BE2C (cell line): ENCODE results near the gene ZNF574.

ENCODE experiments used
- DNase-seq: peaks from one replicate; pipeline ENCODE4 v3.0.0-alpha.2; 2020
- H3K27me3 ChIP-seq: fragments of 250-450 bp; sonication (Bioruptor Pico); 2 replicates; pipeline ENCODE4 v1.5.1; 2020; ENCODE audit warnings: mild to moderate bottlenecking
- H3K36me3 ChIP-seq: fragments of 250-450 bp; sonication (Bioruptor Pico); 2 replicates; pipeline ENCODE4 v1.5.1; 2020; ENCODE audit warnings: mild to moderate bottlenecking
- H3K4me1 ChIP-seq: fragments of 250-450 bp; sonication (Bioruptor Pico); 2 replicates; pipeline ENCODE4 v1.5.1; 2020
- H3K4me3 ChIP-seq: 2 replicates; pipeline ENCODE4 v1.5.1; 2011; ENCODE audit warnings: low read depth, low read length
- H3K9me3 ChIP-seq: fragments of 250-450 bp; sonication (Bioruptor Pico); 2 replicates; pipeline ENCODE4 v1.5.1; 2020
- CTCF ChIP-seq: IDR thresholded peaks from 2 replicates; pipeline ENCODE4 v1.5.1; 2012; ENCODE audit warnings: mild to moderate bottlenecking, low read depth, low read length

The ZNF574 gene

GRCh38 chr19:42064432-42064831 lies 11.5 kb upstream of the ZNF574 start:
- no peaks in the 10 kb centered on the region for H3K27me3 ChIP-seq
- no peaks in the 10 kb centered on the region for H3K36me3 ChIP-seq
- H3K4me3 ChIP-seq = no peak overlapping the region
- H3K4me1 ChIP-seq = no peaks in the 10 kb centered on the region
- DNase-seq = no peak
- no peaks in the 10 kb centered on the region for H3K9me3 ChIP-seq
- no peak for TF ChIP-seq CTCF

- no peak for DNase-seq
- H3K27me3 ChIP-seq = no peaks in the 10 kb centered on the region
- H3K9me3 ChIP-seq = no peaks in the 10 kb centered on the region
- H3K4me1 ChIP-seq = peaks cover 4% of the 10 kb centered on the region; the same call in 1 of the 2 replicates
- H3K4me3 ChIP-seq = no peak overlapping the region
- no peak for TF ChIP-seq CTCF
- no peaks in the 10 kb centered on the region for H3K36me3 ChIP-seq
These were observed 10.9 kb upstream of the ZNF574 start for GRCh38 chr19:42065051-42065450.

- no peaks in the 10 kb centered on the region for H3K27me3 ChIP-seq
- H3K9me3 ChIP-seq = no peaks in the 10 kb centered on the region
- TF ChIP-seq CTCF = no peak
- no peaks in the 10 kb centered on the region for H3K36me3 ChIP-seq
- H3K4me3 ChIP-seq = no peak overlapping the region
- H3K4me1 ChIP-seq = peaks cover 4% of the 10 kb centered on the region; the same call in 1 of the 2 replicates
- no peak for DNase-seq
These were observed 10.5 kb upstream of the ZNF574 start for GRCh38 chr19:42065511-42065910.

GRCh38 chr19:42066075-42066754 lies 9.8 kb upstream of the ZNF574 start:
- Histone ChIP-seq H3K4me1 (peaks cover 4% of the 10 kb centered on the region; the same call in 1 of the 2 replicates), H3K27me3 (no peaks in the 10 kb centered on the region), H3K4me3 (no peak overlapping the region), H3K9me3 (no peaks in the 10 kb centered on the region), H3K36me3 (no peaks in the 10 kb centered on the region)
- DNase-seq = peak; percentile 78
- TF ChIP-seq CTCF = no peak

GRCh38 chr19:42067315-42067888 lies 8.6 kb upstream of the ZNF574 start:
- no peaks in the 10 kb centered on the region for H3K9me3 ChIP-seq
- no peak for TF ChIP-seq CTCF
- no peaks in the 10 kb centered on the region for H3K36me3 ChIP-seq
- H3K27me3 ChIP-seq = no peaks in the 10 kb centered on the region
- no peak overlapping the region for H3K4me3 ChIP-seq
- peaks cover 4% of the 10 kb centered on the region; the same call in 1 of the 2 replicates for H3K4me1 ChIP-seq
- DNase-seq = no peak

- H3K27me3 ChIP-seq = no peaks in the 10 kb centered on the region
- H3K4me3 ChIP-seq = no peak overlapping the region
- H3K36me3 ChIP-seq = no peaks in the 10 kb centered on the region
- no peaks in the 10 kb centered on the region for H3K9me3 ChIP-seq
- no peak for DNase-seq
- peaks cover 4% of the 10 kb centered on the region; the same call in 1 of the 2 replicates for H3K4me1 ChIP-seq
- TF ChIP-seq CTCF = no peak
These were observed 7.6 kb upstream of the ZNF574 start for GRCh38 chr19:42068361-42068755.
